Hepatocyte (in vitro differentiated cells): ENCODE results near the gene SYNPR.

Experiments used
- CTCF ChIP-seq: fragments of 200-600 bp; sonication (generic); IDR thresholded peaks from 2 replicates; pipeline ENCODE4 v1.5.1; 2016; ENCODE audit warnings: antibody characterized with exemption, mild to moderate bottlenecking; ENCODE audit not compliant: poor library complexity
- EZH2 ChIP-seq: fragments of 200-600 bp; sonication (generic); IDR thresholded peaks from 2 replicates; pipeline ENCODE4 v1.6.1; 2016; ENCODE audit warnings: antibody characterized with exemption, mild to moderate bottlenecking, borderline replicate concordance

- TF ChIP-seq EZH2 (no peak), CTCF (no peak)
Observed at GRCh38 chr3:63613561-63613960, 335.5 kb downstream of the SYNPR start.
